T-cell (primary cell): ENCODE results near the gene PRLR. TPM values are rescaled to one million over a fixed set of nuclear protein-coding genes. Genes with fewer than 3 reads are reported as not detected.

ENCODE experiments used
- ATAC-seq, 4 experiments: fragments of 200-7000 bp in 3 of 4; fragments of 150-1000 bp in 1 of 4; cut with Tn5 transposase; replicated peaks in 1 of 4; 1 replicate in 3 of 4; 2 replicates in 1 of 4; pipeline ENCODE4 v1.10.0; 2021; ENCODE audit warnings: moderate library complexity in 3 of 4, mild to moderate bottlenecking in 2 of 4, moderate number of reproducible peaks in 1 of 4
- CTCF ChIA-PET, 2 donors: fragments of 300-600 bp; sonication (Branson Sonifier 250); formaldehyde crosslinking; loops; one replicate each; lab custom pipeline; 2022; ENCODE audit warnings: antibody characterized with exemption in 2 of 2; lab: Charles Lee
- POLR2A ChIA-PET, 2 donors: fragments of 300-600 bp; sonication (Branson Sonifier 250); formaldehyde crosslinking; loops; one replicate each; lab custom pipeline; 2022; ENCODE audit warnings: antibody characterized with exemption in 2 of 2; lab: Charles Lee
- DNase-seq, 35 experiments: peaks; one replicate each; pipeline versions ENCODE4 v3.0.0 to v3.0.0-alpha.2; 2013 to 2023
- H3K27ac ChIP-seq: one replicate; pipeline ENCODE4 v1.5.1; 2013; ENCODE audit warnings: low read length
- H3K27me3 ChIP-seq, 2 experiments: replicated peaks in 1 of 2; 1 replicate in 1 of 2; 2 replicates in 1 of 2; pipeline versions ENCODE4 v1.6.1 to v1.7.0; 2013; ENCODE audit warnings: low read length in 1 of 2, mixed read lengths in 1 of 2; ENCODE audit not compliant: control insufficient read depth in 2 of 2, insufficient read depth in 2 of 2; ENCODE audit errors: extremely low read depth in 1 of 2
- H3K36me3 ChIP-seq, 2 donors: 1 replicate in 1 of 2; 2 replicates in 1 of 2; pipeline versions ENCODE4 v1.6.1 to v1.7.0; 2013; ENCODE audit warnings: low read length in 1 of 2; ENCODE audit not compliant: control insufficient read depth in 2 of 2, insufficient read depth in 1 of 2; ENCODE audit errors: extremely low read depth in 1 of 2
- H3K4me1 ChIP-seq, 2 experiments: 1 replicate in 1 of 2; 2 replicates in 1 of 2; pipeline versions ENCODE4 v1.6.1 to v1.7.0; 2013; ENCODE audit warnings: low read length in 2 of 2, mixed read lengths in 1 of 2; ENCODE audit not compliant: insufficient read depth in 2 of 2, control insufficient read depth in 1 of 2; ENCODE audit errors: extremely low read depth in 1 of 2
- H3K4me3 ChIP-seq, 2 donors: 1 replicate in 1 of 2; 2 replicates in 1 of 2; pipeline versions ENCODE4 v1.5.1 to v1.7.0; 2013; ENCODE audit warnings: mild to moderate bottlenecking in 2 of 2, low read length in 1 of 2, moderate library complexity in 1 of 2; ENCODE audit not compliant: control insufficient read depth in 1 of 2; ENCODE audit errors: extremely low read depth in 1 of 2
- H3K9me3 ChIP-seq: 2 replicates; pipeline ENCODE4 v1.7.0; 2013
- H3K27ac Mint-ChIP-seq, 2 donors: one replicate each; pipeline ENCODE4 v1.8.0; 2020 to 2021; ENCODE audit warnings: mild to moderate bottlenecking in 2 of 2, mixed read lengths in 2 of 2
- H3K27me3 Mint-ChIP-seq, 2 donors: one replicate each; pipeline ENCODE4 v1.8.0; 2021 to 2022; ENCODE audit warnings: mixed read lengths in 2 of 2
- H3K36me3 Mint-ChIP-seq: one replicate; pipeline ENCODE4 v1.8.0; 2021; ENCODE audit warnings: mixed read lengths
- H3K4me1 Mint-ChIP-seq, 3 donors: one replicate each; pipeline ENCODE4 v1.8.0; 2020 to 2022; ENCODE audit warnings: mixed read lengths in 3 of 3, mild to moderate bottlenecking in 1 of 3
- H3K4me3 Mint-ChIP-seq, 3 donors: one replicate each; pipeline ENCODE4 v1.8.0; 2020 to 2022; ENCODE audit warnings: mild to moderate bottlenecking in 3 of 3, mixed read lengths in 3 of 3, moderate library complexity in 3 of 3
- H3K9me3 Mint-ChIP-seq, 3 donors: one replicate each; pipeline ENCODE4 v1.8.0; 2020 to 2022; ENCODE audit warnings: mixed read lengths in 3 of 3
- WGBS: methylation state at CpG from one replicate; pipeline ENCODE4 v1.1.5; 2013; ENCODE audit warnings: missing lambda C conversion rate; ENCODE audit not compliant: insufficient coverage; 5-methylcytosine and 5-hydroxymethylcytosine counted together
- total RNA-seq, 35 experiments: library from RNA in 6 of 35; stranded (reverse) in 6 of 35; fragments of 120-200 nt in 1 of 35; gene quantifications; one replicate each; pipeline versions ENCODE4 v1.2.1 to v1.2.4 and lab custom pipeline; 2013 to 2026

Gene PRLR
- total RNA-seq, 5 donors from 2014 or later (not counting 1 experiment from before 2014, with no cell fraction given): 0.16 to 0.23 (median 0.23) TPM; not detected in 2

- ATAC-seq (no peak), DNase-seq (no peak)
- Mint-ChIP-seq H3K4me3 (no peak overlapping the region), H3K36me3 (no peaks in the 10 kb centered on the region), H3K27ac (no peak overlapping the region), H3K9me3 (no peaks in the 10 kb centered on the region), H3K27me3 (peaks cover 8 to 10% of the 10 kb centered on the region in 2 donors), H3K4me1 (no peaks in the 10 kb centered on the region)
- ChIA-PET POLR2A (no interaction called here), CTCF (no interaction called here)
- Histone ChIP-seq H3K9me3 (no peaks in the 10 kb centered on the region), H3K4me1 (no peaks in the 10 kb centered on the region), H3K36me3 (no peaks in the 10 kb centered on the region), H3K27ac (no peak overlapping the region), H3K4me3 (no peak overlapping the region), H3K27me3 (peaks cover 0 to 2% of the 10 kb centered on the region in 2 experiments)
- WGBS: no CpG with 5 or more reads among the region's 3 CpGs
Measured at GRCh38 chr5:35213608-35214007, 16.7 kb downstream of the PRLR start.

GRCh38 chr5:35212122-35212982 lies 17.9 kb downstream of the PRLR start:
- Histone ChIP-seq H3K4me3 (no peak overlapping the region), H3K36me3 (no peaks in the 10 kb centered on the region), H3K27me3 (peaks cover 0 to 2% of the 10 kb centered on the region in 2 experiments), H3K27ac (no peak overlapping the region), H3K4me1 (no peaks in the 10 kb centered on the region), H3K9me3 (no peaks in the 10 kb centered on the region)
- no peak for DNase-seq
- CTCF ChIA-PET: no interaction called here
- WGBS: 60% methylated on average over 1 of the region's 3 CpGs
- H3K27ac Mint-ChIP-seq: no peak overlapping the region
- H3K9me3 Mint-ChIP-seq: no peaks in the 10 kb centered on the region
- POLR2A ChIA-PET: no interaction called here
- peaks cover 11 to 14% of the 10 kb centered on the region in 2 donors for H3K27me3 Mint-ChIP-seq
- no peaks in the 10 kb centered on the region for H3K36me3 Mint-ChIP-seq
- ATAC-seq: no peak
- no peaks in the 10 kb centered on the region for H3K4me1 Mint-ChIP-seq
- H3K4me3 Mint-ChIP-seq: no peak overlapping the region

GRCh38 chr5:35209862-35210261 lies 20.4 kb downstream of the PRLR start:
- Mint-ChIP-seq H3K27ac (no peak overlapping the region), H3K4me3 (no peak overlapping the region), H3K9me3 (no peaks in the 10 kb centered on the region), H3K27me3 (peaks cover 18 to 19% of the 10 kb centered on the region in 2 donors), H3K36me3 (no peaks in the 10 kb centered on the region), H3K4me1 (no peaks in the 10 kb centered on the region)
- no peaks in the 10 kb centered on the region for H3K36me3 ChIP-seq
- H3K4me3 ChIP-seq: no peak overlapping the region
- H3K4me1 ChIP-seq: no peaks in the 10 kb centered on the region
- no peaks in the 10 kb centered on the region for H3K9me3 ChIP-seq
- WGBS: 100% methylated on average over 3 of the region's 3 CpGs
- ATAC-seq (no peak), DNase-seq (no peak)
- CTCF ChIA-PET: interaction anchor here in 1 of 2 donors (0.6 kb wide), 1 partner anchor 240 kb away, joined by 3 read pairs; no protein-coding TSS in a partner anchor
- POLR2A ChIA-PET: no interaction called here
- H3K27me3 ChIP-seq: peaks cover 0 to 2% of the 10 kb centered on the region in 2 experiments
- no peak overlapping the region for H3K27ac ChIP-seq

GRCh38 chr5:35205606-35206005 lies 24.7 kb downstream of the PRLR start:
- no peak for DNase-seq
- Histone ChIP-seq H3K4me3 (no peak overlapping the region), H3K27ac (no peak overlapping the region), H3K27me3 (no peaks in the 10 kb centered on the region), H3K36me3 (no peaks in the 10 kb centered on the region), H3K4me1 (no peaks in the 10 kb centered on the region), H3K9me3 (no peaks in the 10 kb centered on the region)
- H3K36me3 Mint-ChIP-seq: no peaks in the 10 kb centered on the region
- H3K4me3 Mint-ChIP-seq: no peak overlapping the region
- H3K9me3 Mint-ChIP-seq: no peaks in the 10 kb centered on the region
- H3K27ac Mint-ChIP-seq: no peak overlapping the region
- WGBS: no CpG with 5 or more reads among the region's 1 CpG
- peaks cover 20 to 29% of the 10 kb centered on the region in 2 donors for H3K27me3 Mint-ChIP-seq
- ATAC-seq: no peak
- ChIA-PET CTCF (no interaction called here), POLR2A (no interaction called here)
- no peaks in the 10 kb centered on the region for H3K4me1 Mint-ChIP-seq

- no peak for DNase-seq
- Histone ChIP-seq H3K9me3 (no peaks in the 10 kb centered on the region), H3K36me3 (no peaks in the 10 kb centered on the region), H3K27me3 (no peaks in the 10 kb centered on the region), H3K27ac (no peak overlapping the region), H3K4me1 (no peaks in the 10 kb centered on the region), H3K4me3 (no peak overlapping the region)
- ATAC-seq: no peak
- POLR2A ChIA-PET: no interaction called here
- H3K27me3 Mint-ChIP-seq: peaks cover 18 to 30% of the 10 kb centered on the region in 2 donors
- no peaks in the 10 kb centered on the region for H3K36me3 Mint-ChIP-seq
- no CpG with 5 or more reads among the region's 2 CpGs for WGBS
- H3K4me3 Mint-ChIP-seq: no peak overlapping the region
- no peaks in the 10 kb centered on the region for H3K9me3 Mint-ChIP-seq
- CTCF ChIA-PET: no interaction called here
- no peak overlapping the region for H3K27ac Mint-ChIP-seq
- no peaks in the 10 kb centered on the region for H3K4me1 Mint-ChIP-seq
Measured at GRCh38 chr5:35205186-35205585, 25.1 kb downstream of the PRLR start.

- H3K4me1 Mint-ChIP-seq: no peaks in the 10 kb centered on the region
- no peak overlapping the region for H3K4me3 ChIP-seq
- H3K4me3 Mint-ChIP-seq: no peak overlapping the region
- no peaks in the 10 kb centered on the region for H3K36me3 Mint-ChIP-seq
- H3K4me1 ChIP-seq: no peaks in the 10 kb centered on the region
- no peaks in the 10 kb centered on the region for H3K27me3 ChIP-seq
- ChIA-PET POLR2A (interaction anchor here in 1 of 2 donors (0.7 kb wide), 1 partner anchor 162 kb away, joined by 3 read pairs; no protein-coding TSS in a partner anchor), CTCF (interaction anchor here in 1 of 2 donors (0.7 kb wide), 1 partner anchor 223 kb away, joined by 3 read pairs; no protein-coding TSS in a partner anchor)
- H3K9me3 ChIP-seq: no peaks in the 10 kb centered on the region
- no peaks in the 10 kb centered on the region for H3K36me3 ChIP-seq
- ATAC-seq (no peak), DNase-seq (no peak)
- no CpG with 5 or more reads among the region's 1 CpG for WGBS
- H3K27ac ChIP-seq: no peak overlapping the region
- no peak overlapping the region for H3K27ac Mint-ChIP-seq
- H3K9me3 Mint-ChIP-seq: no peaks in the 10 kb centered on the region
- H3K27me3 Mint-ChIP-seq: peaks cover 15 to 30% of the 10 kb centered on the region in 2 donors
Measured at GRCh38 chr5:35203403-35203802, 26.9 kb downstream of the PRLR start.
